Right ventricle myocardium superior (tissue), 1 donor: ENCODE measurements around the gene PDE10A. TPM values are rescaled to one million over a fixed set of nuclear protein-coding genes. Genes with fewer than 3 reads are reported as not detected.
"Not testable (repeated sequence)": the region's sequence is repeated elsewhere in the genome, so short reads cannot be mapped to it uniquely, and the experiment has no call there.

Source experiments
- ATAC-seq: fragments of 200-7000 bp; cut with Tn5 transposase; one replicate; pipeline ENCODE4 v1.9.1; 2020; ENCODE audit warnings: mild to moderate bottlenecking; ENCODE audit not compliant: poor library complexity
- DNase-seq: peaks from one replicate; pipeline ENCODE4 v3.0.0-alpha.2; 2020
- intact Hi-C: fragments of 100-400 bp; cut with DNase I; formaldehyde crosslinking; loops from one replicate; pipeline ENCODE4 v1.11.2; 2022
- total RNA-seq: library from RNA; stranded (reverse); fragmentation: NEBNext Ultra II Directional; extraction: Animal tissue kit (Norgen Biotek cat#: 25700); gene quantifications from one replicate; pipeline ENCODE4 v1.2.1, GENCODE V29; 2021
- donor health status: DM: no; HTN: yes; CAD: no; lungs with severe emphysema.

Gene PDE10A
- total RNA-seq, 1 donor from 2014 or later: 11.6 TPM

DNA sequence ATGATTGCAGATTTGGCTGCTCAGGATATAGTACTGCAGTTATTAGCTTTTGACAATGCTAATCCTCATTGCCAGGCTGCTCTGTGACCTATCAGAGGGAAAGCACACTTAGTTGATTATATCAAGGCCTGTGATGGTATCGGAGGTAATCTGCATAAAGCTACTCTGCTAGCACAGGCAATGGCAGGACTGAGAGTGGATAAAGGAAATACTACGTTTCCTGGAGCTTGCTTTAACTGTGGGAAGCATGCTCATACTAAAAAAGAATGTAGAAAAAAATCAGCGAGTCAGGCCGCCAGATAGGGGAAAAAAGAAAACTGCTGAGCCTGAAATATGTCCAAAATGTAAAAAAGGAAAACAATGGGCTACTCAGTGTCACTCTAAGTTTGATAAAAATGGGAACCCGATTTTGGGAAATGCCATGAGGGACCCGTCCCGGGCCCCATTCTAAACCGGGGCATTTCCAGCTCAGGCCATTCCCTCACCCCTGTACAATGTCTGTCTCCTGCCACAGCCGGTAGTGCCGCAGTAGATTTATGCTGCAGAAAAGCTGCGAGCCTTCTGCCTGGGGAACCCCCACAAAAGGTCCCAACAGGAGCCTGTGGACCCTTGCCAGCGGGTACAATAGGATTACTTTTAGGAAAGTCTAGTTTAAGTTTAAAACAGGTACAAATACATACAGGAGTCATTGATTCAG lies 203.3 kb downstream of the PDE10A start:
- ATAC-seq, DNase-seq, intact Hi-C loops: not testable (repeated sequence)

DNA sequence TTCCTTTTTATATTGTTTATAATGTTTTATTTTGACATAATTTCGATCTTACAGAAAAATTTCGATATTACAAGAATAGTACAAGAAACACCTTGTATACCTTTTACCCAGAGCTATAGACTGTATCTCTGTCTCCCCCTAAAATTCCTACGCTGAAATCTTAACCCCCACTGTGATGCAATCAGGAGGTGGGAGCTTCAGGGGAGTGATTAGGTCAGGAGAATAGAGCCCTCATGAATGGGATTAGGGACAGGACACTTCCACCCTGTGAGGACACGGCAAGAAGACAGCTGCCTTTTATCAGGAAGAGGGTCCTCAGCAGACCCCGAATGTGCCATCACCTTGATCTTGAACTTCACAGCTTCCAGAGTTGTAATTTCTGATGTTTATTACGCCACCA lies 204.9 kb downstream of the PDE10A start:
- DNase-seq (no peak), ATAC-seq (no peak)
- intact Hi-C loops: no loop called here

- intact Hi-C loops: no loop called here
- DNase-seq (no peak), ATAC-seq (no peak)
Measured at GRCh38 chr6:165456286-165456685, 206.8 kb downstream of the PDE10A start.

- DNase-seq: no peak
- ATAC-seq: no peak
- intact Hi-C loops: no loop called here
Measured at GRCh38 chr6:165455488-165455887, 207.6 kb downstream of the PDE10A start.

GRCh38 chr6:165453395-165453794 lies 209.6 kb downstream of the PDE10A start:
- intact Hi-C loops: no loop called here
- DNase-seq: no peak
- no peak for ATAC-seq

DNA sequence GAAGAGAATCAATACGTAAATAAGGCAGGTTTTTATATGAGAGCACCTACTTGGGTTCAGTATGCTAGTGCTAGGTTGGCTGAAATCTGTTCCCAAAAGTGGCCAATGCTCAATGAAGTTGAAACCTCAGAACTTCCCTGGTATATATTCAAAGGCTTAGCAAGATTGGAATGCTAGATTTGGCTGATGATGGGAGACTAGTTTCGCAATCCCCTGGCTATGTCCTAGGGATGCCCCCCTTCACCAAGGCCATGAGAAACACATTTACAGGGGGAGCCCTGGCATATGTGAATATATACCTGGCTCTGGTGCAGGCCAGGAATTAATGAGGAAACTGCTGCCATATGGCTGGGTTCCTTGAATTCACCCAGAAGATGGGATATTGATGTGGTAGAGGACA lies 211.2 kb downstream of the PDE10A start:
- DNase-seq (no peak), ATAC-seq (no peak)
- intact Hi-C loops: no loop called here

GRCh38 chr6:165448210-165448609 lies 214.8 kb downstream of the PDE10A start:
- DNase-seq: no peak
- intact Hi-C loops: loop anchor here (10.0 kb wide), 1 partner anchor 217 kb away; the partner anchor contains the start of gene PDE10A
- ATAC-seq: no peak

GRCh38 chr6:165447141-165447540 lies 215.9 kb downstream of the PDE10A start:
- ATAC-seq (no peak), DNase-seq (no peak)
- intact Hi-C loops: loop anchor here (10.0 kb wide), 1 partner anchor 218 kb away; the partner anchor contains the start of gene PDE10A

GRCh38 chr6:165446331-165446730 lies 216.7 kb downstream of the PDE10A start:
- ATAC-seq (no peak), DNase-seq (no peak)
- intact Hi-C loops: loop anchor here (10.0 kb wide), 1 partner anchor 218 kb away; the partner anchor contains the start of gene PDE10A

GRCh38 chr6:165443462-165443861 lies 219.6 kb downstream of the PDE10A start:
- intact Hi-C loops: loop anchor here (5.0 to 10.0 kb wide), 2 partner anchors 221 to 284 kb away; partner anchors contain the start of gene PDE10A
- no peak for ATAC-seq

DNA sequence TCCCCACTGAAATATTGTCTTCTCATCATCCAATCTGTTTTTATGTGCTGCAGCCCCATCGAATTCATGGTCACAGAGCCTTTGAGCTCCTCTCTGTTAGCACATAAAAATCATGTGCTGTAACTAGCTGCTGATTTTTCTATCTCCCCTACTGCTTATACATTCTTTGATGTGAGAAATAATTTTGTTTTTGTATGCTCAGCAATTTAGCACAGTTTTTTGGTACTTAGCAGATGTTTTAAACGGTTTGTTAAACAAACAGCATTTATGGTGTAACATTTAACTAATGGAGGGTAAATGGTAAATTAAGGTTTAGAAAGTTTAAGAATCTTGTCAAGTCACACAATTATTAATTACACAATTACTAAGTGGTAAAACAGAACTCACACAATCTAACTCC lies 221.9 kb downstream of the PDE10A start:
- intact Hi-C loops: loop anchor here (2.0 to 10.0 kb wide), 3 partner anchors 224 to 410 kb away; partner anchors contain the start of gene PDE10A
- ATAC-seq (no peak), DNase-seq (no peak)

More at GRCh38 chr6:165443462-165443861, 219.6 kb downstream of the PDE10A start:
- DNase-seq: no peak

DNA sequence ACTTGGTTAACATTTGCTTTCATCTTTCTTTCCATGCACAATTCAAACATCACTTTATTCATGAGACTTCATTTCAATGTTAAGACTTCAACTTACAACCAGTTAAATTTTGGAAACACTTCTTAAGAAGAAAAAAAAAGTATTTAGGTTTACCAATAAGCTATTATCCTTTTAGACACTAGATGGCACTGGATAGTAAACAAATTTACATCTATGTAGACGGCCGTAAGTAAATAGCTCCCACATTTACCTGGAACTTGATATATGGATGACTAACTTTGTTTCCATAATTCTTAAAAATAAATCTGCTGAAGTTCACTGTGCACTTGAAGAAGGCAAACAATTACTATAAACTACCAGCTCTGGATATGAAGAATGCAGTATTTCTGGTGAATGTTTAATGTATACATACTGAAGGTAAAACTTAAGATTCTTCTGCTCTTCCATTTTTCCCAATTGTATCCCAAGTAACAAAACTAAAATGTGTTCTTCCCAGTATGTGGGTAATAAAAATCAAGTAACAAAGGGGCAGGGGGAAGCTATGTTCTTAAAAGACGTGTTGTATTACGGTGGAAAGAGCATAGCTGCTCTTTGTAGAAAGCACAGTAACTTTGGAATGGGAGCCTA lies 223.0 kb downstream of the PDE10A start:
- ATAC-seq (peak; percentile 70), DNase-seq (no peak)
- intact Hi-C loops: loop anchor here (2.0 to 10.0 kb wide), 3 partner anchors 225 to 411 kb away; partner anchors contain the start of gene PDE10A

DNA sequence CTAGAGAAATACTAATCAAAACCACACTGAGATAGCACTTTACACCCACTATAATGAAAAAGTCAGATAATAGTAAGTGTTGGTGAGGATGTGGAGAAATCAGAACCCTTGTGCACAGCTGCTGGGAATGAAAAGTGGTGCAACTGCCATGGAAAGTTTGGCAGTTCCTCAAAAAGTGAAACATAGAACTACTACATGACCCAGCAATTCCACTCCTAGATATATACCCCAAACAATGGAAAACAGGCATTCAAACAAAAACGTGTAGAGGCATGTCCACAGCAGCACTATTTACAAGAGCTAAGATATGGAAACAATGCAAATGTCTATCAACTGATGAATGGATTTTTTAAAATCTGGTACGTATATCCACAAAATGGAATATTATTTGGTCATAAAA lies 236.1 kb downstream of the PDE10A start:
- intact Hi-C loops: no loop called here
- DNase-seq (no peak), ATAC-seq (no peak)

DNA sequence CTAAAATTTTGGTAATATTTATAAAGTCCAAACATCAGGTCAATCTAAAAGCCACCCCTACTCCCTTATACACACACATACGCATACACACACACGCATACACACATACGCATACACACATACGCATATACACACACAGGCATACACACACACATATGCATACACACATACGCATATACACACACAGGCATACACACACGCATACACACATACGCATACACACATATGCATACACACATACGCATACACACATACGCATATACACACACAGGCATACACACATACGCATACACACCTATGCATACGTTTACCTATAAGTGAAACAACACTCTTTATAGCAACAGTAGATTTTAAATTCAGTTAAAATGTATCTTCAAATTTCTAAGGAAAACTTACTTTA lies 240.8 kb downstream of the PDE10A start:
- no peak for ATAC-seq
- DNase-seq: no peak
- intact Hi-C loops: no loop called here

GRCh38 chr6:165417278-165417865 lies 245.7 kb downstream of the PDE10A start:
- no peak for DNase-seq
- intact Hi-C loops: no loop called here
- ATAC-seq: no peak

DNA sequence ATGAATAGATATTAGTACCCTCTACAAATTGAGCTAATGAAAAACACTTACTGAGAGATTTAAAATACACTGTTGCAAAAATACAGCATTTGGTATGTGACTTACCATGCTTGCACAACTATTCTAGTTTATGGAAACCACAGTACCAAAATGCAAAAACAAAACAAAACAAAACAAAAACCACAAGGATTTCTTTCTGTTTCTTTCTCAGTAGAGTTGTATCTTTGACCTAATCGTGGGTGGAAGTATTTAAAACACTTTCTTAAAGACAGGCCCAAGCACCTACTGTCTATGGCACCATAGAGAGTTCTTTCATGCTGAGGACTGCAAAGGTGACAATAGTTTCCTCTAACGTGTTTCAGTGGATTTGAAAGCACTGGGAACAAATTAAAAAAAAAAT lies 258.3 kb downstream of the PDE10A start:
- ATAC-seq: no peak
- intact Hi-C loops: no loop called here
- no peak for DNase-seq

DNA sequence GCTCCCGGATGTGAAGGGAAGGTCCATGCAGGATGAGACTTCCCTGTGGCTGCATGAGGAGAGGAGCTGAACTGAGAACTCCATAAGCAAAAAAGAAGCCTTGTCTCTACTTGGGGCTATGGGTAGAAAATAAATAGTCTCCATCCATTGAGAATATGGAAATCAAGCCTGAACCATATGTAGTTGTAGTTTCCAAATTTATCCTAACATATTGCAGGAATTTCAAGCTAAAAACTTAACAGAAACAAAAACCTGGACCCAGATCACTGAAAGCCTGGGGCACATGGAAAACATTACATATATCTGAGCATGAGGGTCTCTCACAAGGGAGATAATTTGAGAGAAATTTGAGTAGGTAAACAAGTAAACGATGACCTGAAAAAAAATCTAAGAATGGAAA lies 258.7 kb downstream of the PDE10A start:
- DNase-seq (no peak), ATAC-seq (no peak)
- intact Hi-C loops: no loop called here

DNA sequence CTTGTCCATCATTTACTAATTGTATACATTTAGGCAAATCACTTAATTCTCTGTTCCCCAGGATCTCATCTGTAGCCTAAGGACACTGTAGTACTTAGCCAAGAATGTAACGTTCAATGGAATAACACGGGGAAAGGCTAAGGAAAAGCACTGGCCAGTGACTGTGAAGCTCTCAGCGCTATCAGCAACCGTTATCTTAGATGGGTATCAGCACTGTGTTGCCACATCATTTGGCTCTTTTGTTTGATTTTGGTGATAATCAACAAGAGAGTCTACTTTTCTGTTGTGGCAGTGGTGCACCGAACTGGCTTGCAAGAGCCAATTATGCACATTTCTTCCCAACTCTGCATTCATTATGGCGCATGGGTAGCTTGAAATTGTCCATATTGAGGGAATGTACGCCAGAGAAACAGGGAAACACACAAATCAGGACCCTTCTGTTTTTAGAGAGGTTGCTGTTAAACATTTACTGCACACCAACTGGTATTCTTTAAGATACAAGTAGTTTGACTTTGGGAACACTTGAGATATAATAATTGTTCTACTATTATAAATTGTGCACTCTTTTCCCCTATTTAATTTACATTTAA lies 259.9 kb downstream of the PDE10A start:
- no peak for ATAC-seq
- intact Hi-C loops: no loop called here
- no peak for DNase-seq

DNA sequence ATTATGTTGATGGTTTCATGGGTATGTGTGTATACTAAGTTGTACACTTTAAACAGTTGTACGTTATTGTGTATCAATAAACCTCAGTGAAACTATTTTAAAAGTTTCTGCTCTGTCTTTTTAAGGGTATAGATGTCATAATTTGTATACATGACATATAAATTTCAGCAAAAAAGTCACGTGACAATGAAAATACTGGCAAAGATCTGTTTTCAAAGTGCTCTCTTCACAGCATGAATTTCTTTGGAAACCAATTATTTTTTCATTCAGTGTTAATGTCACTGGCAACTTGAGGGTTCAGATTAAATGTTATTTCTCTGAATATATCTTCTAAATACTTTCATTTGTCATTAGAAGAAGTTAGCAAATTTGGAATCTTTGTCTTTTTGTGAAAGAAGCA lies 261.9 kb downstream of the PDE10A start:
- intact Hi-C loops: no loop called here
- no peak for ATAC-seq

More for the DNA sequence above, 261.9 kb downstream of the PDE10A start:
- no peak for DNase-seq
